Measurements from ENCODE around the gene FAM237A.

FAM237A gene

DNA sequence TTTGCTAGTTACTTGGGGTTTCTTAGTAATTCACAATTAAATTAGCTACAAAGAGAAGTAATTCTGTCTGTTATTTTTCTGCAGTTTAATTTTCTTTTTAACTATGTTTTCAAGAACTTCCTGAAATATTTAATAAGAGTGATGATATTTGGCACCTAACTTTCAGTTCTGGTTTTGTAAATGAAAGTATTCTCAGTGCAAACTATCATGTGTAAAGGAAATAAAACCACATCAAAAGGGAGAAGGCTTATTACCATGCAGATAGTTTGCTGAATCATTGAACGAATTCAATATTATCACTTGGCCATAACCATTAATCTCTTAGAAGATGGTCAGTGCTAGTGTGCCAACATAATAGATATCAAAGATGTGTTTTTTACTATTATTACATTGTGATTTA is 46.7 kb downstream of the FAM237A start:
- no peak for DNase-seq (ENCODE audit: low read depth)

DNA sequence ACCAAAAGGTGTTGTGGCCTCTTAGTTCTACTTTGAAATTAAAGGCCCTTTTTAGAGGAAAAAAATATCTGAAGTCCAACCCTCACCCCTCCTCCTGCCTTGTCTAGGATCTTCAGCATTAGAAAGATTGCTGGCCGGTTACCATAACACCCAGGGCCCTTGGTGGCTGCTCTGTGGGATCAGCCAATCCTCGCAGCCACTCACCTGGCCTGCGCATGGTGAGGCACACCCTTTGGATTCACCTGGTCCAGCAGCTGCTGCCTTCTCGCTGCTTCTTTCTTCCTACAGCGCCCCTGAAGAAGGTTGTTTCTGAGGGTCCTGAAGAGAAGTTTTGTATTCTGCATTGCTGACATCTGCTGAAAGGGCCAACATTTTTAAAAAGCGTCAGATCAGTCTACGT is 50.7 kb downstream of the FAM237A start:
- no peak for DNase-seq (ENCODE audit: low read depth)

DNA sequence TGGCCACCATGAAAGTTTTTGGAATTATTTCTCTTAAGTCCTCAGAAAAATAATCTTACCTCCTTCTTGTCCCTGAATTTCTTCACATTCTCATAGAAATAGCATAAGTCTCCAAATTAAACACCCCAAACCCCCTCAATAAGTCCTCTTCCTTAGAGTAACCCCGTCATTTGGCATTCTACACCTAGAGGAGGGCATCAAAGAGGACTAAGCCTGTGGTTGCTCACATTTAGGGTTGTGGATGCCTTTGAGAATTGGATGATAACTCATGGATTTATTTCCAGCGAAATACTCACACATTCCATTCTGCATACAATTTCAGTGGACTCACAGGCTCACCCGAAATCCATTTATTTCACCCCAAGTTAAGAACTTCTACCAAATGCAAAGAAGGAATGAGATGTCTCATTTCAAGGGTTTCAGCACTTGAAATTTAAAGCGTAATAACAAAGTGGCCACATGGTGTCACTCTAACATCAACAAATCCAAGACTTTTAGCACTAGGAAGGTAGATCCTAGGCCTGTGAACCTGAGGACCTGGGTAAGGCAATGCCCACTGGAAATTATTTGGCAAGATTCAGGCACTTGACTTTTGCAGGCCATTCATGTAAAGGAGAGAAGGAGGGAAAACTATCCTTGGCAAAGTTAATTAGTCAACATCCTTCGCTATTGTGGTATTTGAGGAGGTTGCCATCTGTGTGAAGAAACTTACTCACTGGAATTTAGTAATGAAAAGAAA is 51.3 kb downstream of the FAM237A start:
- peak; percentile 19 for DNase-seq (ENCODE audit: low read depth)

DNA sequence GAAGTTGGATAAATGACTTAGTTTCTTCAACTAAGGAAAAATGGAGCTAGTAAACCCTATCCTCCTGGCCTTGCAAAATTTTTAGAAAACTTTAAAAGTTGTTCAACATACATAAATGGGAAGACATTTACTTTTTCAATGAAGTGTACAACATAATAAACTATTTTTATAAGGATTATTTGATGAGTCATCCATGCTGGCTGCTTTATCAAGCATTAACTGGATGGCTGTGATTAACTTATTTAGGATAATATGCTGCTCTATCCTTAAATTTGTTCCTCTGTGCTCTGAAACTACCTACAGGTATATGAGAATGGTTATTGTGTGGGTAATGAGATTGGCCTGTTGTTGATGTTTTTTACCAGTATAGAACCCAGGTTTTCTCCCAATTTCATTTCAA is 54.6 kb downstream of the FAM237A start:
- no peak for DNase-seq (ENCODE audit: low read depth)

DNA sequence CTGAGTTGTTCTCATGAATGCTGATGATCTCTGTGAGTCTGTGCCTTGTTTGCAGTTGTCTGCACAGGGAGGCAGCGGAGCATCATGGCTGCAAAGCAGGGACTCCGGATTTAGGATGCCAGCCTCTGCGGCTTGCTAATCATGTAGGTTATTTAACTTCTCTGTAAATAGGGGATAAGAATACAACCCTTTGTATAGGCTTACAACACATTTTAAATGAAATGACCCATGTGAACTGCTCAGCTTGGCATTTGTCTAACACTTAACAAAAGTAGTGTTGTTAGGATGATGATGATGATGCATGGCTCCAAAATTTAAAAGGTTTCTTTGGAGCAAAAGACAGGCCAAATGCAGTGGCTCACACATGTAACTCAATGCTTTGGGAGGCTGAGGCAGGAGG is 56.5 kb downstream of the FAM237A start:
- no peak for DNase-seq (ENCODE audit: low read depth)

All from stimulated activated CD4-positive, alpha-beta T cell treated with anti-CD3 and anti-CD28 coated beads, Interleukin-2, amount 100 ng/mL, for 4 hours (primary cell).